ENCODE measurements around the gene OSBP.

GRCh38 chr11:59559886-59560285 is 55.7 kb downstream of the OSBP start:
- TF ChIP-seq, protein P1, sequence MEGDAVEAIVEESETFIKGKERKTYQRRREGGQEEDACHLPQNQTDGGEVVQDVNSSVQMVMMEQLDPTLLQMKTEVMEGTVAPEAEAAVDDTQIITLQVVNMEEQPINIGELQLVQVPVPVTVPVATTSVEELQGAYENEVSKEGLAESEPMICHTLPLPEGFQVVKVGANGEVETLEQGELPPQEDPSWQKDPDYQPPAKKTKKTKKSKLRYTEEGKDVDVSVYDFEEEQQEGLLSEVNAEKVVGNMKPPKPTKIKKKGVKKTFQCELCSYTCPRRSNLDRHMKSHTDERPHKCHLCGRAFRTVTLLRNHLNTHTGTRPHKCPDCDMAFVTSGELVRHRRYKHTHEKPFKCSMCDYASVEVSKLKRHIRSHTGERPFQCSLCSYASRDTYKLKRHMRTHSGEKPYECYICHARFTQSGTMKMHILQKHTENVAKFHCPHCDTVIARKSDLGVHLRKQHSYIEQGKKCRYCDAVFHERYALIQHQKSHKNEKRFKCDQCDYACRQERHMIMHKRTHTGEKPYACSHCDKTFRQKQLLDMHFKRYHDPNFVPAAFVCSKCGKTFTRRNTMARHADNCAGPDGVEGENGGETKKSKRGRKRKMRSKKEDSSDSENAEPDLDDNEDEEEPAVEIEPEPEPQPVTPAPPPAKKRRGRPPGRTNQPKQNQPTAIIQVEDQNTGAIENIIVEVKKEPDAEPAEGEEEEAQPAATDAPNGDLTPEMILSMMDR (IDR thresholded peaks at IDR 0.05; ENCODE audit: extremely low read depth in 1 of 2, insufficient read depth in 1 of 2, low read depth in 1 of 2, low read length in 2 of 2), result no peak
- TF ChIP-seq POLR2A (IDR thresholded peaks at IDR 0.05; ENCODE audit: low read depth, low read length), result no peak
- no peak for TF ChIP-seq POLR2AphosphoS5 (IDR thresholded peaks at IDR 0.05; ENCODE audit: insufficient read depth, low read depth, low read length)
